ENCODE measurements around the gene PDE10A. TPM values are rescaled to one million over a fixed set of nuclear protein-coding genes. Genes with fewer than 3 reads are reported as not detected.

The PDE10A gene
- total and polyA plus RNA-seq, 2 of the 13 experiments (the other 11 are each of a cell fraction or from before 2014, with no cell fraction given): not detected

DNA sequence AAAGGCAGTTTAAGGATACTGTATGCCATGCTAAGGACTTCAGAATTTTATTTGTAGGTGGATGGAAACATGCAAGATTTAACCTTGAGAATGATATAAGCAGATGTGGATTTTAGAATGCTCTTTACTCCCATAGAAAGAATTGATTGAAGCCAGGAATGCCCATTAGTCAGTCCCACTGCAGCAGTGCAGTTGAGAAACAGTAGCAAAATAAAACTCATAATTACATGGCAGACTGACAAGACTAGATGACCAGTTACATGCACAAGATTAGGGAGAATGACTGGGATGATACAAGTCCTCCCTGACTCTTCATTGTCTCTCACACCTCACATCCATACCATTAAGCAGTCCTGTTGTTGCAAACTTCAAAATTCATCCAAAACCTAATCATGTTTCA, 83.9 kb downstream of the PDE10A start (continued):
- TF ChIP-seq, protein P1, sequence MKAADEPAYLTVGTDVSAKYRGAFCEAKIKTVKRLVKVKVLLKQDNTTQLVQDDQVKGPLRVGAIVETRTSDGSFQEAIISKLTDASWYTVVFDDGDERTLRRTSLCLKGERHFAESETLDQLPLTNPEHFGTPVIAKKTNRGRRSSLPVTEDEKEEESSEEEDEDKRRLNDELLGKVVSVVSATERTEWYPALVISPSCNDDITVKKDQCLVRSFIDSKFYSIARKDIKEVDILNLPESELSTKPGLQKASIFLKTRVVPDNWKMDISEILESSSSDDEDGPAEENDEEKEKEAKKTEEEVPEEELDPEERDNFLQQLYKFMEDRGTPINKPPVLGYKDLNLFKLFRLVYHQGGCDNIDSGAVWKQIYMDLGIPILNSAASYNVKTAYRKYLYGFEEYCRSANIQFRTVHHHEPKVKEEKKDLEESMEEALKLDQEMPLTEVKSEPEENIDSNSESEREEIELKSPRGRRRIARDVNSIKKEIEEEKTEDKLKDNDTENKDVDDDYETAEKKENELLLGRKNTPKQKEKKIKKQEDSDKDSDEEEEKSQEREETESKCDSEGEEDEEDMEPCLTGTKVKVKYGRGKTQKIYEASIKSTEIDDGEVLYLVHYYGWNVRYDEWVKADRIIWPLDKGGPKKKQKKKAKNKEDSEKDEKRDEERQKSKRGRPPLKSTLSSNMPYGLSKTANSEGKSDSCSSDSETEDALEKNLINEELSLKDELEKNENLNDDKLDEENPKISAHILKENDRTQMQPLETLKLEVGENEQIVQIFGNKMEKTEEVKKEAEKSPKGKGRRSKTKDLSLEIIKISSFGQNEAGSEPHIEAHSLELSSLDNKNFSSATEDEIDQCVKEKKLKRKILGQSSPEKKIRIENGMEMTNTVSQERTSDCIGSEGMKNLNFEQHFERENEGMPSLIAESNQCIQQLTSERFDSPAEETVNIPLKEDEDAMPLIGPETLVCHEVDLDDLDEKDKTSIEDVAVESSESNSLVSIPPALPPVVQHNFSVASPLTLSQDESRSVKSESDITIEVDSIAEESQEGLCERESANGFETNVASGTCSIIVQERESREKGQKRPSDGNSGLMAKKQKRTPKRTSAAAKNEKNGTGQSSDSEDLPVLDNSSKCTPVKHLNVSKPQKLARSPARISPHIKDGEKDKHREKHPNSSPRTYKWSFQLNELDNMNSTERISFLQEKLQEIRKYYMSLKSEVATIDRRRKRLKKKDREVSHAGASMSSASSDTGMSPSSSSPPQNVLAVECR (CRISPR knock-in tag; IDR thresholded peaks at IDR 0.05; ENCODE audit: borderline replicate concordance): no peak
- TF ChIP-seq, protein P2, sequence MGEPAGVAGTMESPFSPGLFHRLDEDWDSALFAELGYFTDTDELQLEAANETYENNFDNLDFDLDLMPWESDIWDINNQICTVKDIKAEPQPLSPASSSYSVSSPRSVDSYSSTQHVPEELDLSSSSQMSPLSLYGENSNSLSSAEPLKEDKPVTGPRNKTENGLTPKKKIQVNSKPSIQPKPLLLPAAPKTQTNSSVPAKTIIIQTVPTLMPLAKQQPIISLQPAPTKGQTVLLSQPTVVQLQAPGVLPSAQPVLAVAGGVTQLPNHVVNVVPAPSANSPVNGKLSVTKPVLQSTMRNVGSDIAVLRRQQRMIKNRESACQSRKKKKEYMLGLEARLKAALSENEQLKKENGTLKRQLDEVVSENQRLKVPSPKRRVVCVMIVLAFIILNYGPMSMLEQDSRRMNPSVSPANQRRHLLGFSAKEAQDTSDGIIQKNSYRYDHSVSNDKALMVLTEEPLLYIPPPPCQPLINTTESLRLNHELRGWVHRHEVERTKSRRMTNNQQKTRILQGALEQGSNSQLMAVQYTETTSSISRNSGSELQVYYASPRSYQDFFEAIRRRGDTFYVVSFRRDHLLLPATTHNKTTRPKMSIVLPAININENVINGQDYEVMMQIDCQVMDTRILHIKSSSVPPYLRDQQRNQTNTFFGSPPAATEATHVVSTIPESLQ (CRISPR knock-in tag; conservative IDR thresholded peaks at IDR 0.05): no peak
- no peak for TF ChIP-seq HHEX (CRISPR knock-in tag; IDR thresholded peaks at IDR 0.05)
- no peak for TF ChIP-seq MLLT10 (CRISPR knock-in tag; IDR thresholded peaks at IDR 0.05)
- TF ChIP-seq ZBTB21 (CRISPR knock-in tag; IDR thresholded peaks at IDR 0.05): no peak
- TF ChIP-seq, protein P3, sequence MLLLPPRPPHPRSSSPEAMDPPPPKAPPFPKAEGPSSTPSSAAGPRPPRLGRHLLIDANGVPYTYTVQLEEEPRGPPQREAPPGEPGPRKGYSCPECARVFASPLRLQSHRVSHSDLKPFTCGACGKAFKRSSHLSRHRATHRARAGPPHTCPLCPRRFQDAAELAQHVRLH (CRISPR knock-in tag; IDR thresholded peaks at IDR 0.05; ENCODE audit: borderline replicate concordance, low read depth): no peak
- no peak for TF ChIP-seq SRSF4 (IDR thresholded peaks at IDR 0.05; ENCODE audit: low read depth, low read length, poor library complexity, severe bottlenecking)

Data from HepG2 (cell line).